HG02870 (cell line): ENCODE measurements around the gene COX4I1.
"Not testable (repeated sequence)": the region's sequence is repeated elsewhere in the genome, so short reads cannot be mapped to it uniquely, and the experiment has no call there.

Source experiments
- ATAC-seq: cut with Tn5 transposase; IDR thresholded peaks from one replicate; pipeline ENCODE4 v1.9.1; 2021; ENCODE audit warnings: mild to moderate bottlenecking, moderate library complexity; ENCODE audit not compliant: unreplicated experiment

Gene COX4I1

DNA sequence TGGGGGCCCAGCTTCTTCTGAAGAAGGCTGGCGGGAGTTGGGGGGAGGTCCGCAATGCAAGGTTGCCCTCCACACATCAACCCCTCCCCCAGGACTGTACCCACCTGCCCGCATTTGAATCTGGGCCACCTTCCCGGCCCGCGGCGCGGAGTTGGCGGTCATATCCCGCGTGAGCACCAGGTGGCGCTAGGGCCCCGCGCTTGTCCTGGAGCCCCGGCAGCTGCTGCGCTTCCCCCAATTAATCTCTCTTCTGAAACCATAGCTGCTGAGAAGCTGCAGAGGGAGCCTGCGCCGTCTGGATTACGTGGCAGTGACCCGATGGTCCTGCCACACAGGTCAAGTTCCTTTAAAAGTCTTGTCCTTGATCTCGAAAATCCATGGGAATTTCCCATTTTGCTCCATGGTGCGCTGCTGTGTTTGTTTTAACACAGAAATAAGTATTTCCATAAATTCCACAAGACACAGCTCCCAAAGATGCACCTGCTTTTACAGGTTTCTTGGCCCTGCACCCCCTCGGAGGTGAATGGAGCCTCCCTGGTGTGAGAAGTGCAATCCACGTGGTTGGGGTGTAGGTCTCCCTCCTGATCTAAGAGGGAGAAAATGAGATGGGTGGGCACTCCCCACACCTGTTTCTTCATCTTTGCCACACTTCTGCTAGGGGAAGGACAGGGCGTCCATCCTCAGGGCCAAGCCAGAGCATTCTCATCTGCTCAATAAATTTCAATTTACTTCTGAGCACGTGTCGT is 22.1 kb downstream of the COX4I1 start:
- peak; percentile 61 for ATAC-seq

DNA sequence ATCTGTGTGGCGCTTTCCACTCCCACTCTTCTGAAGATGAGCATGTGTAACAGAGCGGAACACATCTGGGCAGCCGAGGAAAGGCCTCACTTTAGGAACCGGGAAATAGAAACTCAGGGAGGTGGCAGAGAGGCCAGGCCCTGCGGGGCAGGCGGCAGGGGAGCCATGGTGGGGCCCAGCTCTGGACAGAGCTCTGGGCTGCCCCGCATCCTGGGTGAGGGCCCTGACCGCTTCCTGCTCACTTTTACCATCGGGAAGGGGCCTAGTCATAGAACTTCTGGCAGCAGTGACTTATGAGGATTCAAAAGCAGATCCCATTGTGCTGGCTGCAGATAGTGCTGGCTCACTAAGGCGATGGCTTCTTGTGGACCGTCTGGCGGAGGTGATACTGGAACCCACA is 22.6 kb downstream of the COX4I1 start:
- ATAC-seq: no peak

DNA sequence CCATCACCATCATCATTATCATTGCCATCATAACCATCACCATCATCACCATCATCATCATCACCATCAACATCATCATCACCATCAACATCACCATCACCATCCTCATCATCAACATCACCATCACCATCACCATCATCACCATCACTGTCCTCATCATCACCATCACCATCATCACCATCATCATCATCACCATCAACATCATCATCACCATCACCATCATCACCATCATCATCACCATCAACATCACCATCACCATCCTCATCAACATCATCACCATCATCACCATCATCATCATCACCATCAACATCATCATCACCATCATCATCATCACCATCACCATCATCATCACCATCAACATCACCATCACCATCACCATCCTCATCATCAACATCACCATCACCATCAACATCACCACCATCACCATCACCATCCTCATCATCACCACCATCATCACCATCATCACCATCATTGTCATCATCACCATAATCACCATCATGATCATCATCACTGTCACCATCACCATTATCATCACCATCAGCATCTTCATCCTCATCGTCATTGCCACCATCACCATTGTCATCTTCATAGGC is 23.9 kb downstream of the COX4I1 start:
- ATAC-seq: no peak

DNA sequence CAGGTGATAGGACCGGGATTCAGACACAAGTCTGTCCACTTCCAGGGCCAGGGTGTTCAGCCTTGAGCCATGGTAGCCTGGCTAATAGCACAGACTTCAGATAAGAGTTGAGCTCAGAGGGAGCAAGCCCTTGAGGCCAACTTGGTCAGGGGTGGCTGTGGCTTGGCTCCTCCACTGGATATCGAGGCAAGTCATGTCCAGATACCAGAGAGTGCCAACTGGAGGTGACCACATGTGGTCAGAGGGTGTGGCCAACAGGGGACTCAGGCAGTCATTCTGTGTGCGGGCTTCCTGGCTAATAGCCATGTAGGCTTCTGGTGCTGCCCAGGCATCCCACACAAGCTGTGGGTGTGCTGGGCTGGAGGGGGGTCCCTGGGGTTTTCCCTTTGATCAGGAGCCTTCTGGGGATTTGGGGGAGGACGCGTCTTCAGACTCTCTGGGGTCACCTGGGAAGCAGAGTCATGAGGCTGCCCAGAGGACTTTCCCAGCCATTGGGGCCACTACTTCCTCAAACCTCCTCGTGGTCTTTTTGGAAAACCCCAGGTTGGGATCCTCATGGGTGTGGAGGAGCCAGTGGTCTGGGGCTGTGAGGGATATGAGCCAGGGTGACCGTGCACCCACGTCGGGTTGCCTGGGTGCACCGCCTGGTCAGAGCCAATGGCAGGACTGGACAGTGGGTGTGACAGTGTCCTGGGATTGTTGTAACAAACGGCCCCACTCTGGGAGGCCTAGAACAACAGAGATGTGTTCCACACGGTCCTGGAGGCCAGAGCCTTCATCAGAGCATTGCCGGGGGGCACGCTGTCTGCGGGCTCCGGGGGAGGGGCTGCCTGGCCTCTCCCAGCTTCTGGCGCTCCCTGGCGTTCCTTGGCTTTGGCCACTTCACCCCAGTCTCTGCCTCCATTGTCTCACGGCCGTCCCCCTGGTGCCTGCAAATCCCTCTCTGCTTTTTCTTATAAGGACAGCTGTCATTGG is 25.0 kb downstream of the COX4I1 start:
- no peak for ATAC-seq

DNA sequence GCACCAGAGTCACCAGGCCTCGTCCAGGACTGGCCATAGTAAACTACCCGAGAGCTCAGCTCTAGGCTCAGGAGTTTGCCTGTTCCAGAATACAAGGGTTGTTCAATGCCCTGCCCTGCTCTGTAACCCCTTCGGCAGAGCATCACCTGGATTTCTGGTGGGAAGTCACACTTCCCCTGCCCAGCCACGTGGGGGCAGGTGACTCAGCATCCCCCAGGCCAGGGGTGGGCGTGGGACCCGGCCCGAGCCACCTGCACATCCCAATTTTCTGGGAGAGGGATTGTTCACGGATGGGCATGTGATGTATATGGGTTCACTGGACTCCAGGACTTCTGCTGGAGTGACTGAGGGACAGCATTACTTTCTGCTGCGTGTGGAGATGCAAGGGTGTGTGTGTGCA is 25.8 kb downstream of the COX4I1 start:
- no peak for ATAC-seq

DNA sequence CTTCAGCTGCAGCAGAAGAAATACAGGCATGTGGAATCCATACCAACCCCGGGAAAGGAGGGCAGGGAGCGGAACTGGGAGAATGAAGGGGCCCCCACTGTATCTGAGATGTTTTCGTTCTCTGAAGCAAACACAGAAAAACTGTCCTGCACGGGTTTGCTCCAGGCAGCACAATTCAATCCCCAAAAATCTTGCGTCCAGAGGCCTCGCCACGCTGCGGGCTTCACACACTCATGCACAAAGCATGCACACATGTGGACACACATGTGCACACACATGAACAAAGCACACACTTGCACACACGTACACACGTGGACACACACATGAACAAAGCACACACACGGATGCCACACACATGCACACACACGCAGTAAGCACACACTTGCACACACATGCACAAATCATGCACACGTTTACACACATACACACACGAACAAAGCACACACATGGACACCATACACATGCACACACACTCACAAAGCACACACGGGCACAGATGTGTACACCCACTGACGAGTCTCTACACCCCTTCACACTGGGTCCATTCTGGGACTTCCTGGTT is 27.3 kb downstream of the COX4I1 start:
- no peak for ATAC-seq

DNA sequence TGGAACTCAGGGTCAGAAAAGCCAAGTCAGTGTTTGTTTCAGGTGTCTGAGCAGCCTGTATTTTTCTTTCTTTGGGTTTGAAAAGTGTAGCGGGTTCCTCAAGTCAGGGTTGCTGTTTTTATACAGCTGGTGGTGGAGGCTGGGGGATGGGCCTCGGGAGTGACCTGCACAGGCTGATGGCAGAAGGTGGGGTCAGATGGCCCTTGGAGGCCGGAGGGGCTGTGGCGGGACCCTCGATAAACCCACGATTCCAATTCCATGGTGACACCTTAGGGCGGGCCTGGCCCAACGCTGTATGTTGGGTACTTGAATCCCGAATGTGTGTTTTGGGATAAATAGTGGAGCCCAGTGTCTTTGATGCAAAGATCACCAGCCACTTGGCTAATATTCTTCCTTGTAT is 28.7 kb downstream of the COX4I1 start:
- ATAC-seq: no peak

DNA sequence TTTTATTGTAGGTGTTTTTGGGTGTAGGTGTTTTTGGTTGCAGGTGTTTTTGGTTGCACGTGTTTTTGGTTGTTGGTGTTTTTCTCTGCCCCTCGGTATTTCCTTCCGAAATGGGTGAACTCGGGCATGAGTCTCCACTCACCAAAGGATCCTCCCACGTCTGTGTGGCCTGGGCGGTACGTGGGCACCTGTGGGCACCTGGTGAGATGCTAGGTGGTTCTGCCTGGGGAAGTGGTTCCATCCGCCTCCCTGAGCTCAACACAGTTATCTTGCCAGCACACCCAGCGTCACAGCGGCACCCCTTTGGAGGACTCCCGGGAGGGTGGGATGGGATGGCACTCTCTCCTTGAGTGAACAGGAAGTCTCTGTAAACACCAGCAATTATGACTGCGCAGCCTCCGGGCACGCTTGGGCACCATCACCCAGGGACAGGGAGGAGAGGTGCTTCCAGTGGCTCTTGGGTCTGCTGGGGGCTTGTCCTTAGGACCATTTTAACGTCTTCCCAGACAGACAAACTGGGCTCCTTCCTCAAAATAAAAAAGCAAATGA is 29.8 kb downstream of the COX4I1 start:
- ATAC-seq: no peak

DNA sequence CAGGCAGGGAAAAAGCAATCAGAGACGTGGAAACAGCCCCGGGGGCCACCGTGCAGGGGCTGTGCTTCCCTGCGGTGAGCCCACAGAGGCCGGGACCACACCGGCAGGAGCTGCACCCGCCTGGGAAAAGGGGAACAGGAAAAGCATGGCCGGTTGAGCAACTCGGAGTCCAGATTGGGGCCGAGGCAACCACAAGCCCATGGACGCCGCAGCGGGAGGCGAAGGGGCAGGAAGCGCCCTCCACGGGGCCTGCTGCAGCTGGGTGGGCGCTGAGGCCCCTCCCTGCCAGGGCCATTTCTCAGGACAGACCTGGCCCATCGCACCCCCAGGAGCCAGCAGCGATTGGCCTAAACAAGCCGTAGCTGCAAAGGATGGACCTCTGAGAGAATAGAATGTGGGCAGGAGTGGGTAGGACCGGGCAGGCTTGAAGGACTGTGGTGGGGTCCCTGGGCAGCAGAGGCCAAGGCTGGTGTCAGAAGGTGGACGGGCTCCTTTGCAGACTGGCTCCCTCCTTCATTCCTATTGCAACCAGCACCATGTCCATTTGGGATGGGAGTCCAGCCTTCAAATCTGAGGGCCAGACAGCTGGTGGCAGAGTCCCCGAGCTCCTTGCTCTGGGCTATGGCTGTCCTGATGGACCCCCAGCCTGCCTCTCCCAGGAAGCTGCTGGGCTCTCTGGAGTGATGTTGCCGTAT is 30.4 kb downstream of the COX4I1 start:
- no peak for ATAC-seq

DNA sequence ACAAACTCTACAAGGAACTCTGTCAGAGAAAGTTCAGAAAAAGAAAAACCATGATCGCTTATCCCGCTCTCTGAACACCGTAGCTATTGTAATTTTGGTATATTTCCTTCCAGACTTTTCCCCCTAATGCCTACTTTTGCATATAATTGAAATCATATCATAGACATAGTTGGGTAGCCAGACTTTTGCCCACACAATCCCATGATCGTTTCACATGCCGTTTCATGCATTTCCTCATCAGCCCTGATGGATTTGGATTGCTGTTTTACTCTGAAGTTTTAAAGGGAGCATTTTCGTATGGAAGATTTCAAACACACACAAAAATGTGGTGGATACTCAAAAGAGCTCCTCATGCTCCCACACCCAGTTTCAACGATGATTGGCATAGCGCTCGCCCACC is 31.3 kb downstream of the COX4I1 start:
- ATAC-seq: no peak

DNA sequence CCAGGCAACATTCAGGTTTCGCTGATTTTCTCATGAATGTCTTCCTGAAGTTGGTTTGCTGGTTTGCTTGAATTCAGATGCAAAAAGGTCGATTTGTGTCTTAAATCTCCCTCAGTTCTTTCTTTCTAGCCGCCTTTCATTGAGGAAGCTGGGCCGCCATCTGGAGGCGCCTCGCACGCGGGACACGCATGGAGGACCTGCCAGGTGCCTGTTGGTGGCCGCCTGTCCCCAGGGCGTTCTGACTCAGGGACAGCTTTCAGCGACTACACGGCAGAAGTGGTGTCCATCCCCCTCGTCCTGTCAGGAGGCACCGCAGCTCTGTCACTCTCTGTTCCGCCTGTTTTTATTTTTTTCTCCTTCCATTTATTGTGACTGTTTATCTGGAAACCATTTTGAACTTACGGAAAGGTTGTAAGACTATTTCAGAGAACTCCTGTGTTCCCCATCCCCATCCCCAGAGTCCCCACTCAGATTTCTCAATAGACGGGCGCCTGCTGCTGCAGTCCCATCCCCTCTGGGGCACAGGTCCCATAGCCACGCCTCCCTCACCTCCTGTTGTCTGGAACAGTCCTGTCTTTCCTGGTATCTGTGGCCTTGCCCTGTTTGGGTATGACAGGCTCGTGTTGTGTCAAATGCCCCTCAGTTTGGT is 33.2 kb downstream of the COX4I1 start:
- no peak for ATAC-seq

DNA sequence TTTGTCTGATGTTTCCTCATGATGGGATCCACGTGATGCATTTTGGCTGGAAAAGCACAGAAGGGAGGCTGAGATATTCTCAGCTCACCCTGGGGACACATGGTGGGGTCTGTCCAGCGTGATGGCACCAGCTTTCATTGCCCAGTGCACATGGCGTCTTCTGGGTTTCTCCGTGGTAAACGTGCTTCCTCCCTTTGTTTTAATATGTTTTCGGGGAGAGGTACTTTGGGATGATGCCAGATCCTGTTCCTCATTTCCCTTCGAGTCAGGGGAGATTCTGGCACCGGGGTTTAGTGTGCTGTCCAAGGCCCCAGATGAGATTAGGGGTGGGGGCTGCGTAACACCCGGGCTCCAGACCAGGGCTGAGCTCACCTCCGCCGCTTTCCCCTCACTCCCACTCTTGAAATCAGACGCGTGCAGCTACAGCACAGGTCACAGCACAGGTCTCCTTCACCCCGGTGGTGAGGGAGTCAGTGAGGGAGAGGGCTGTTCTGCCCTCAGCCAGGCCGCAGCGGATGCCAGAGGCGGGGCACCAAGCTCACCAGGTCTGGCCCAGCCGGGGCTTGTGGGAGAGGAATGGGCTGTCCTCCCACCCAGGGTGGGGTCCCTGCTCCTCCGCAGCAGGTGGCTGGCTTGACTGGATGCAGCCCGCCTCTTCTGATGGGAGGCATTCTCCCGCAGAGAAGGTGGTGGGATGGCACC is 33.9 kb downstream of the COX4I1 start:
- no peak for ATAC-seq

DNA sequence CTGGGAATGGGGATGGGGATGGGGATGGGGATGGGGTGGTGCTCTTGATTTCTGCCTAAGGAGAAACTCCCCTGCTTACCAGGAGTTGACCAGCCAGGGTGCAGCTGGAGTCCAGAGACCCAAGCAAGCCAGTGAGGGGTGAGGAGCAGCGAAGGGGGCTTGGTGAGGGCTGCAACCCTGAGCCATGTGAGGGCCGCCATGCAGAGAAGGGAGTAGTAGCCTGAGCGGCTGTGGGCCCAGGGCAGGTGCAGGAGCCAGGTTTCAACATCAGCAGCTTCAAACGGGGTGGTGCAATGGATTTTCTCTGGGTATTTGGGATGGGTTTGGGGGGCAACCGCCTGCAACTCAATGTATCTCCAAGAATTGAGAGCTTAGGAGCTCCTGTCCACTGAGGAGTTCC is 35.2 kb downstream of the COX4I1 start:
- ATAC-seq: no peak

DNA sequence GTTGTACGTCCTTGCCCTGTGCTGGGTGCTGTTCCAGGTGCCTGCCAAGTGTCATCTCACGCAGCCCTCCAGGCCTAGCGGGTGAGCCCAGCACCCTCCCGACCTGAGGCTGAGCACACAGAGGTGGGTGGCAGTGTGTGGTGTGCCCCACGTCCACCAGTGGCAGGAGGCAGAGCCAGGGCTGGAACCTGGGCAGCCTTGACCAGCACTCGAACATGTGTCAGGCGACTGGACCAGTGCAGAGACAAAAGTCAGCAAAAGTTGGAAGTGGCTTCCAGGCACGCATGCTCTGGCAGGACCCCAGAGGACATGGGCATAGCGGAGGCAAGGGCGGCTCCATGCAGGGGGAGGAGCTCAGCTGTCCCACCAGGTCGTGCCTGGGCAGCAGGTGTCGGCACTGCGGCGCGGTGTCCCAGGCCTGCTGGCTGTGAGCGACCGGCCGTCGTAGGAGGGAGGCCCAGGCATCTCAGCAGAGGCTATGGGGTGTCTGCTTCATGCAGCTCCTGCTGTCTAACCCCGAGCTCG is 35.8 kb downstream of the COX4I1 start:
- ATAC-seq: no peak

DNA sequence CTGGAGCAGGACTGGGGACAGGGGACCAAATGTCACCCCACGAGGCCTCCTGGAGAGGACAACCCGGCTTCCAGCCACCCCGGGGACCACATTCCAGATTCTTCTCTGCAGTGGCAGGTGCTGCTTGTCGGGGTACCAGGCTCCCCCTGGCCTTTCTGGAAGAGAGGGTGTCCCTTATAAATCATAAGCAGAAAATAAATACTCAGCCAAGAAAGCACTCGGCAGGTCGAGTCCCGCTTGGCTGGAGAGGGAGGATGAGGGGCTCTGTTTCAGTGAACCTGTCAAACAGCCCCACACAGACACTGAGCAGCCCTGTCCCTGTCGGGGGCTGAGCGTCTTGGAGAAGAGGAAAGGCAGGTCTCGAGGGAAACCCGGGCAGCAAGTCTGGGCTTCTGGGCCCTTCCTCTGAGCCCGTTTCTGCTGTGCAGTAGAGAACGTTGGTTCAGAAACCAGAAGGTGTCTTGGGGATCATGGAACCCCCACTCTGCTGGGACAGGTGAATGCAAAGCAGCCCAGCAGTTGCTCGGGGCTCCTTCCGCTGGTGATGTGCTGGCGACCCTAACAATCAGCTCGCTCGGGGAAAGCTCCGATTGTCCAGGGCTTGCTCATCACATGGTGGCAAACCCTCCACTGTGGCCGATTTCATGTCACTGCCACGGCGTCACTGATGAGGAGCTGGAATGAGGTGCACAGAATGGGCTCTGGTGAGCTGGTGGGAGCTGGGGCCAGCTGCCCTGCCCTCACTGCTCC is 36.6 kb downstream of the COX4I1 start:
- no peak for ATAC-seq

DNA sequence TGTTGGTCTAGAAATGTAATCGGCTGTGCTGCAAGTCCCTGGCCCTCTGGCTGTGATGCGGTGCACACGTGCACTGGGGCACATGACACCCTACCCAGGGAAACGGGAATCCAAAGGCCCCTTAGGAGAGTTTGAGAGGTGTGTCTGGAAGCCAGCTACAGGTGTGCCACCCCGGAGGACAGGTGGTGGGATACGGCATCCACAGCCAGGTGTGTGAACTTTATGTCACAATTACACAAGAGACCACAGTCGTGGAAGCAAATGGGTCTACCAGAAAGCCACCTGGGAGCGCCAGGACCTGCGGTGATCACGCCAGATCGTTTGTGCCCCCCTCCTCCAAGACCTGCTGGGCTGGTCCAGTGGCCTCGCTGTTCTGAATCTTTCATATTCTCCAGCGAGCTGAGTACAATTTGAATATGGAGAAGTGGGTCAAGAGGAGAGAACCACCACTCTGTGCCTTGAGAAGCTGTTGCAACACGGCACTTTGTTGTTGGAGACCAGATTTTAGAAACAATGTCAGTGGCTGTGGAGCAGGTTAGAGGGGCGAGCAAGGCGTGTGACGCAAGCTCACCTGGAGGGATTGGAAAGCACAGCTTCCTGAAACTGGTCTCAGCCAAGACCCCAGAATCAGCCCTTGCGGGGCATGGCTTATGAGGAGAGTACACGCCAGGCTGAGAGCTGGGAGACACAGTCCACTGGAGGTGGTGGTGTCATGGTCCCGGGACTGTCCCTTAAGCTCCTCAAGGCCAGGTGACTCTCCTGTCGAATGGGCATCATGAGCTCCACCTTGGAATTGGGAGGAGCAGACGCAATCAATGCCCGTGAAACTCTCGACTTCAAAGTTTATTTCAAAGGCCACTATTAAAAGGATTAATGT is 37.4 kb downstream of the COX4I1 start:
- ATAC-seq: no peak

DNA sequence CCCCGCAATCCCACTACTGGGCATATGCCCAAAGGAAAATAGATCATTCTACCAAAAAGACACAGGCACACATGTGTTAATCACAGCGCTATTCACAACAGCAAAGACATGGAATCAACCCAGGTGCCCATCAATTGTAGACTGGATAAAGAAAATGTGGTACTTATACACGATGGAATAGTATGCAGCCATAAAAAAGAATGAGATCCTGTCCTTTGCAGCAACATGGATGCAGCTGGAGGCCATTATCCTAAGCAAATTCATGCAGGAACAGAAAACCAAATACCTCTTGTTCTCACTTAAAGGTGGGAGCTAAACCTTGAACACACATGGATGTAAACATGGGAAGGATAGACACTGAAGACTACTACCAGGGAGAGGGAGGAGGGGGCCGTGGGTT is 38.2 kb downstream of the COX4I1 start:
- not testable (repeated sequence) for ATAC-seq
